KOPT-K1 (cell line): ENCODE data around the gene NCEH1.
"Not testable (repeated sequence)": the region's sequence is repeated elsewhere in the genome, so short reads cannot be mapped to it uniquely, and the experiment has no call there.

Source experiments
- H3K27ac ChIP-seq: fragments of 200-600 bp; sonication (generic); 2 replicates; pipeline ENCODE4 v1.5.1; 2016; ENCODE audit warnings: antibody characterized with exemption, mild to moderate bottlenecking, low read depth, low read length; ENCODE audit not compliant: poor library complexity, severe bottlenecking
- H3K36me3 ChIP-seq: fragments of 200-600 bp; sonication (generic); 2 replicates; pipeline ENCODE4 v1.5.1; 2017; ENCODE audit warnings: antibody characterized with exemption, mild to moderate bottlenecking, low read length, moderate library complexity; ENCODE audit not compliant: insufficient read depth
- H3K9me3 ChIP-seq: fragments of 200-600 bp; sonication (generic); 2 replicates; pipeline ENCODE4 v1.5.1; 2017; ENCODE audit warnings: antibody characterized with exemption, low read length, mild to moderate bottlenecking; ENCODE audit not compliant: insufficient read depth, poor library complexity, severe bottlenecking

Gene NCEH1

DNA sequence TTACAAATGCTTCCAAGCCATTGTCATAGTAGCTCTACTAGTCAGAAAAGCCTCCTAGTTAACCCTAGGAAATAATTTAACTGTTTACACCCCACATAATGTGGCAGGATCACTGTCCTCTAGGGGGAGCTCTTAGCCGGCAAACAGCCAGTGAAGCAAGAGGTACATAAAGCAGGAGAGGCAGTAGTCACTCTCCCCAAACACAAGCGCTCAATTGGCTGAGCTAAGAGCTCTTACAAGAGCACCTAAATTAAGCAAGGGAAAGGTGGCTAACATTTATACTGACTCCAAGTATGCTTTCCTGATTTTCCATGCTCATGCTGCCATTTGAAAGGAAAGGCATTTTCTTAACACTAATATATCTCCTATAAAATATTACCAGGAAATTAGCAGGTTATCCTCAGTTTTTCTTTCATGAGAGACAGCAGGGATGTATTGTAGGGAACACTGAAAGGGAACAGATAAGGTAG is 37.6 kb downstream of the NCEH1 start:
- Histone ChIP-seq H3K36me3 (no peaks in the 10 kb centered on the region), H3K9me3 (no peaks in the 10 kb centered on the region), H3K27ac (no peak overlapping the region)

DNA sequence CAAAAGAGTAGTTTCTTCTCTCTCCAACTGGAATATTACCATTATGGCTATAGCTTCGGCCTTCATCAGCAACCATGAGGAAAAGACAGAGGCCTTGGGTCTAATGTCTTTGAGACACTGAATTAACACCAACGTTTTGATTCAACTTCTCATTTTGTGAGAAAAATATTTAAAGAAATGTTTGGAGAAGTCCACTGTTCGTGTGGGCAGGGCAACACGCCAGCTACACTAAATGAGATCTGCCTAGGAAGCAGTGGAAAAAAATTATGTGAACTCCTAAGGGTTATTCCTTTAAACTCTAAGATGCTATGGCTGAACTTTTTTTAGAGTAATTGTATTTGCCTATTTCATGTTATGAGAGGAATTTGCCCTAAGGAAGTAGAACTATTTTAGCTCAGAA is 41.8 kb downstream of the NCEH1 start:
- H3K9me3 ChIP-seq, result peaks cover 12% of the 10 kb centered on the region
- H3K36me3 ChIP-seq, result no peaks in the 10 kb centered on the region
- H3K27ac ChIP-seq, result no peak overlapping the region

DNA sequence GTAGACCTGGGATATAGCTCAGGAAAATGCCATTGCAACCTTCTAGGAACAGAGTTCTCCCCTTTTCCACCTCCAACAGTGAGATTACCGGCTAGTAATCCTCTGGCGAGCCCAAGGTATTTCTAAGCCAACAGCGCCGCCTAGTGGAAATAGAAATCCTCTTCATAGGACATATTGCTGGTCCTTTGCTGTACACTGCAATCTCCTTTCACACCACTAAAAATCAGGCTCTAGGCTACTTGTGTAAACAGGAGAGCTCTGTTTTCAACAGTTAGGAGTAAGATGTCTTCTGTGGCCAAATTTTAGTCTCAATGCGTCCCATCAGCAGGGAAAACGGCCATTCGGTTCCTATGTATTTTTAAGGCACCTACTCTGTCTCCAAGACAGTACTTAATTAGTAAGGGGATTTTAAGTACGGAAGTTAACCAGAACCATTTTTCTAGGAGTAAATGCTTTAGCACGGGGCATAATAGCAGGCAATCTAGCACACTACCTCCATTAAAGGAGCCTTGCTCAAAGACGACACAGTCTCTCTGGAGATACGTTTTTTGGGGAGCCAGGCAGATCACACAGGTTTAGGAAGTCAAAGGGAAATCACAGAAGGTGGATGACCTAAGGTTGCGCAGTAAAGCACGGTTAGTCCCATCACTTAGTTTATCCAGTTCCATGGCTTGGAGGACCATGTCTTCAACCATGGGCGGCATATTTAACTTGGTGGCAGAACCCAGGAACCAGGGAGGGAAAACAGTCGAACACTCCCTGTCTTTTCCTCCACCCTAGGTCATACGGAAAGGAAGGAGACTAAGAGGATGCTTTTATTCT is 43.8 kb downstream of the NCEH1 start:
- peak overlapping the region; percentile 31 for H3K27ac ChIP-seq
- no peaks in the 10 kb centered on the region for H3K36me3 ChIP-seq
- peaks cover 21% of the 10 kb centered on the region for H3K9me3 ChIP-seq

DNA sequence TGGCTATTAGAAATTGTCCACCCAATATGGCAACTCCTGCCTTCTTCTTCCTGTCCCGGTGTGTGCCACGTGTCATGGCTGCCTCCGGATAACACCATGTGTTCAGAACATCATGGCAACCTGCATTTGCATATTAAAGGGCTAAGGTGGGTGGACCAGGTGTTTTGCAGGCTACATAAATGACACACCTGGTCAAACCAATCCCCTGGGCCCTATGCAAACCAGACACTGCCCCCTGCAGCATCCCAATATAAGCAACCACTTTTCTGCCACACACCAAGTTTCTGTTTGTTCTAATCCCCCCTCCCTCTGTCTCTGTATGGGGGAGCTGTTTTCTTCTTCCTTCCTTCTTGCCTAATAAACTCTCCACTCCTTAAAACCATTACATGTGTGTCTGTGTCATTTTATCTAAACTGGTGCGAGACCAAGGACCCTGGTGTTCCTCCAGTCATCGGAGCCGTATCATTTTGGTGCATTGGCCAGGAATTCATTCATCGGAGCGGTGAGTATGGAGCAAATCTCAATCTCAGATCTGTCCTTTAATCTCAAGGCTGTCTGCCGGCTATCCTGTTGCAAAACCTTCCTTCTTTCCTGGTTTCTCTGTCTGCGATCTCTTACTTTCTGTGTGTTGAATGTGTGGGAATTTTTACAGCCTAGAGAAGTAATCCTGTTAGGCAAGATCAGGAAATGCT is 44.5 kb downstream of the NCEH1 start:
- Histone ChIP-seq H3K27ac (peak overlapping the region; percentile 31), H3K36me3 (no peaks in the 10 kb centered on the region), H3K9me3 (peaks cover 22% of the 10 kb centered on the region)

DNA sequence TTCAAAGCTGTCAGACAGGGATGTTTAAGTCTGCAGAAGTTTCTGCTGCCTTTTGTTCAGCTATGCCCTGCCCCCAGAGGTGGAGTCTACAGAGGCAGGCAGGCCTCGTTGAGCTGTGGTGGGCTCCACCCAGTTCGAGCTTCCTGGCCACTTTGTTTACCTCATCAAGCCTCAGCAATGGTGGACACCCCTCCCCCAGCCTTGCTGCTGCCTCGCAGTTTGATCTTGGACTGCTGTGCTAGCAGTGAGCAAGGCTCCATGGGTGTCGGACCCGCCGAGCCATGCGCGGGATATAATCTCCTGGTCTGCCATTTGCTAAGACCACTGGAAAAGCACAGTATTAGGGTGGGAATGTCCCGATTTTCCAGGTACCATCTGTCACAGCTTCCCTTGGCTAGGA is 45.4 kb downstream of the NCEH1 start:
- H3K9me3 ChIP-seq, result peaks cover 22% of the 10 kb centered on the region
- not testable (repeated sequence) for H3K36me3 ChIP-seq
- peak overlapping the region; percentile 11 for H3K27ac ChIP-seq

DNA sequence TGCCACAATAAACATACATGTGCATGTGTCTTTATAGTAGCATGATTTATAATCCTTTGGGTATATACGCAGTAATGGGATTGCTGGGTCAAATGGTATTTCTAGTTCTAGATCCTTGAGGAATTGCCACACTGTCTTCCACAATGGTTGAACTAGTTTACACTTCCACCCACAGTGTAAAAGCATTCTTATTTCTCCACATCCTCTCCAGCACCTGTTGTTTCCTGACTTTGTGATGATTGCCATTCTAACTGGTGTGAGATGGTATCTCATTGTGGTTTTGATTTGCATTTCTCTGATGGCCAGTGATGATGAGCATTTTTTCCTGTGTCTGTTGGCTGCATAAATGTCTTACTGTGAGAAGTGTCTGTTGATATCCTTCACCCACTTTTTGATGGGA is 50.4 kb downstream of the NCEH1 start:
- H3K27ac ChIP-seq, result peak overlapping the region; percentile 66
- not testable (repeated sequence) for H3K36me3 ChIP-seq
- H3K9me3 ChIP-seq, result peaks cover 39% of the 10 kb centered on the region

DNA sequence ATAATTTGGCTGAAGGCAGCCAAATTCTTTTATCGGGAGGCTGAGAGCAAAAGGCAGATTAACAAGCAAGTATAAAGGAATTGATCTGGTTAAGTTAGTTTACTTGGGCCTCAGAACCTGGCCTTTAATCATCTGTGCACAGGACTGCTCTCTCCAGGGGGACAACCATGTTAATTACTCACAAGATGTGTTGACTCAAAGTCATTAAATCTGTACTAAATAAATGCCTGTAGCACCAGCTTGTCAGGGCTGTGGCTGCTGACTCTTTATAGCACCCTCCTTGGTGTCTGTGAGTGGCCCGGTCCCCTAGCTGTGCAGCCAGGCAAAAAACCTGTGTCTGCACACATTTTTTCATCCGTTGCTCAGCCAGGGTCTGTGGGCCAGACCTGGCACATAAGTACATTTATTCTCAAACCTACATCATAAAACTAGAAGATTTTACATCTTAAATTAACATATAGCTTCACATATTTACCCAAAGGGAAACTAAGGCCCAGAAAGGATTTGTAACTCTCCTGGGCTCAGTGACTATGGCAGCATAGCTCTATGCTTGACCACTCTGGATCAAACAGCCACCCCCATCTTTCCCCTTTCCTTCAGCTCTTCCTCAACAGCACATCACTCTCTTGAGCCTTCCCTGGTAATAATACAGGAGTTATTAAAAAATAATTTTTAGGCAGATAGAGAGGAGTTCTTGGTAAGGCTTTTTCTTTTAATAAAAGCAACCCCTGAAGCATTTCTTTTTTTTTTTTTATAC is 51.4 kb downstream of the NCEH1 start:
- H3K36me3 ChIP-seq, result no peaks in the 10 kb centered on the region
- H3K9me3 ChIP-seq, result peaks cover 34% of the 10 kb centered on the region
- peak overlapping the region; percentile 66 for H3K27ac ChIP-seq

DNA sequence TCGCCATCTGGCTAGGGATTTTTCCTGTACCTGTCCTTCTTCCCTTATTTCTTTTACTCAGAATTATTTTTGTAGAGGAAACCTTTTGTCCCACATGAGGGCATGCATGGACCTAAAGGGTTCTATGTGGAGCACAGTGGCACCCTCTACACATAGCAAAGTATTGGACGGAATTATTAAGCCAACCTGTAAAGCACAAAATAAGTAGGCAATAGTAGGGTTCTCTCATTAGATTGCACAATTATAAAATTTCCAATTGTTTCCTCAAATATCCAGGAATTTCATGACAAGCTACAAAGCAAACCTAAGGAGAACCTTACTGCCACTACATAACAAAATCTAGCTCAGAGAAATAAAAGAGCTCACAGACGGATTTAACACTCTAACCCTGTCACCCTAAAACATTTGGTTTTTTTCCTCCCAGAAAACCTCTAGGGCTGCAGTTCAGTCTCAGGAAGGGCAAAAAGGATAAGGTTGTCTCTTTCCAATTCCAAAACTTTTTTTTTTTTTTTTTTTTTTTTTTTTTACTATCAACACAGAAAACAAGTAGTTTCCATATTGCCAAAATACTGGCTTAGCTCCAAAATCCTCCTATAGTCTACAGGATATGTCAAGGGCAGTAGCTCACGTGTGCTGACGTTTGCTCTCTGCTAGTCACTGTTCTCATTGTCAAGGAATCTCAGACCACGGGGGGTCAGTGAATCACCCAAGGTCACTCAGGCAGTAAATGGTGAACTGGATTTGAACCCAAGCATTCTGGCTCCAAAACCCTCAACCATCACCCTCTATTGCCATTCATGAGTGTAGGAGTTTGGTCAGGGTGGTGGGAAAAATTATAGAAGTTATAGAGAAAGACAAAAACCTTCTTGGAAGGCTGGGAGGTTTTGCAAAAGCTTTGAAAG is 52.3 kb downstream of the NCEH1 start:
- Histone ChIP-seq H3K27ac (peak overlapping the region; percentile 66), H3K9me3 (peaks cover 26% of the 10 kb centered on the region), H3K36me3 (no peaks in the 10 kb centered on the region)

DNA sequence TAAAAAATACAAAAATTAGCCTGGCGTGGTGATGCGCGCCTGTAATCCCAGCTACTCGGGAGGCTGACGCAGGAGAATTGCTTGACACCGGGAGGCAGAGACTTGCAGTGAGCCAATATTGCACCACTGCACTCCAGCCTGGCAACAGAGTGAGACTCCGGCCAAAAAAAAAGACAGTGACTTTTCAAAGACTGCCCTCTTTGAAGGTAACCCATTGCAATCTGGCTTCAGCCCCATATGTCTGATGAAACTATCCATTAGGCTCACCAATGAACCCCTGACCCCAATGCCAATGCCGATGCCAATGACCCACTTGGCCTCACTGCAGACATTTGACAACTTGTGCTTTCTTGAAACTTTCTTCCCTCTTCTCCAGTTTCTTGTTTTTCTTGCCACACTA is 54.3 kb downstream of the NCEH1 start:
- H3K27ac ChIP-seq, result no peak overlapping the region
- no peaks in the 10 kb centered on the region for H3K36me3 ChIP-seq
- peaks cover 20% of the 10 kb centered on the region for H3K9me3 ChIP-seq

DNA sequence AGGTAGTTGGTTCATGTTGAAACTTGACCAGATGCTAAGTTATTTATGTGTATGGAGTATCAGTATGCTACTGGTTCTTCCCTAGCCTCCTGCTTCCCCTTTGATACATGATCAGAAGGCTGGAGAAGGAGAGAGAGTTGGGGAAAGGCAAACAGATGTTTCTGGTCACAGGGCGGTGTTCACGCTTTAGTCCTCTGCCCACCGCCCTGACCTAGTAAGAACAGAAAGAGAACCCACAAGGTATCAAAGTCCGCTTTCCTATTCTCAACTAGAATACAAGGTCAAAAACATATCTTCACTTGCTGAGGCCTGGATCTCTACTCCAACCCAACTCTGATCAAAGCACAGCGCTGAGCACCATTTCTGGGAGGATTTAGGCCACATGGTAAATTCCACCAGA is 55.5 kb downstream of the NCEH1 start:
- Histone ChIP-seq H3K9me3 (peaks cover 20% of the 10 kb centered on the region), H3K36me3 (no peaks in the 10 kb centered on the region), H3K27ac (no peak overlapping the region)

DNA sequence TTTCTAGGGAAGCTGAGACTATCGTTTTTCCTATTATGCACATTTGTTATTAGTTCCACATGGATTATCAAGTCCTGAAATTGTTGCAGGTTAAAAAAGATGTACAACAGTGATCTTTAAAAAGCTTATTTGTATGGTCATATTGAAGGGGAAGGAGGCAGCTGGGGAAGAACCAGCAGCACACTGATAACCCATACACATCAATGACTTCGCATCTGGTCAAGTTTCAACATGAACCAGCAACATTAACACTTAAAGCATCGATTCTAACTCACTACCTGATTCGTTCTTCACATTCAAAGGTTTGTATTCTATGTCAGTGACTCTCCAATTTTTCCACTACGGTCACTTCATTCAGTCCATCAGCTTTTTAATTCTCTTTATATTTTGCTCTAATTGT is 56.4 kb downstream of the NCEH1 start:
- Histone ChIP-seq H3K27ac (no peak overlapping the region), H3K9me3 (peaks cover 13% of the 10 kb centered on the region), H3K36me3 (no peaks in the 10 kb centered on the region)

DNA sequence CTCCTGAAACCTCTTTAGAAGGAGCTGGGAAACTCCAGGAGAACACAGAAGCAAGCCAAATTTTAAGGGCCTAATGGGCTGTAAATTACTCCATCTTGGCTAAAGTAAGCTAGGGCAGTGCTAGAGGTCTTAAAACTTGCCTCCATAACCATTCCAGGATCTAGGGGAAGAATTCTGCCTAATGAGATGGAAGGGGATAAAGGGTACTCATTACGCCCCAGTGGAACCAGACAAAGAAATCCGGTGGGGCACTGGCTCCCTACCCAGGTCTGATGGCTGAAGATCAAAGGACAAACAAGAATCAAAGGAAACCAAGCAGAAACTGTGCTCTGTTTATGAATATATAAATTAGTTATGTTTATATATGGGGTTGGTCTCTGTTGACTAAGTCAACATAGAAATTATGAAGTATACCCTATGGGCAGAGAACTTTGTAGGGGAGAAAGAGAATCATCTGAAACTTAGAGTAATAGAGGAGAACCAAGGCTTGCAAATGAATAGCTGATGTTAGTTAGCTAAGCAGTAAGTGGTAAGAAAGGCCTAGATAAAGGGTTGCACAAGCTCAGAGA is 57.8 kb downstream of the NCEH1 start:
- Histone ChIP-seq H3K27ac (no peak overlapping the region), H3K36me3 (no peaks in the 10 kb centered on the region), H3K9me3 (no peaks in the 10 kb centered on the region)

DNA sequence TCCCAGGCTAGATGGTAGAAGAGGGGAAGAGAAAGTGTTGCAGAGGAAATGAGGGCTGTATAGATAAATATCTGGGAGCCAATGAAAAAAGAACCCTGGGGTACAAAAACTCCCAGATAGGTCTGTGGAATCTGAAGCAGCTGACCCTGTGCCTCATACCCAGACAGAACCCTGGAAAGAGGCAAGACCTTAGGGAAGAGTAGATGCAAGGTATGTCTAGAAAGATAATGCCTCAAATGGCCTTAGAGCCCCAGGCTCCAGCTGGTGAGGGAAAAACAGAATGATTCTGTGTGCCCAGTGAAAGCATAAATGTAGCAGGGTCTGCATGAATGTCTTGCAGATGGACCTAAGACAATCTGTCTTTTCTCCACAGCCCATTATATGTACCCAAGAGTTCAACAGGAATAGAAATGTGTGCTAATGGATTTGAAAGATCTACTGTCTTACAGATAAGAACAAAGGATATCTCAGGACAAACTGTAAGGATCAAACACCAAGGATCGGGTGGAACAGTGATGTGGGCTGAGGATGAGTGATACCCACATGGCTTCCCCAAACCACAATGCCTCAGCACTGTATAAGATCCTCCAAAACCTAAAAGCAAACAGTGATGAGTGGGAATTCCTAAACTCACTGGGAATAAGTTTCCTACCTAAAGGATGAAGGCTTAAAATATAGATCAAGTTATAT is 58.8 kb downstream of the NCEH1 start:
- Histone ChIP-seq H3K36me3 (no peaks in the 10 kb centered on the region), H3K9me3 (no peaks in the 10 kb centered on the region), H3K27ac (no peak overlapping the region)

DNA sequence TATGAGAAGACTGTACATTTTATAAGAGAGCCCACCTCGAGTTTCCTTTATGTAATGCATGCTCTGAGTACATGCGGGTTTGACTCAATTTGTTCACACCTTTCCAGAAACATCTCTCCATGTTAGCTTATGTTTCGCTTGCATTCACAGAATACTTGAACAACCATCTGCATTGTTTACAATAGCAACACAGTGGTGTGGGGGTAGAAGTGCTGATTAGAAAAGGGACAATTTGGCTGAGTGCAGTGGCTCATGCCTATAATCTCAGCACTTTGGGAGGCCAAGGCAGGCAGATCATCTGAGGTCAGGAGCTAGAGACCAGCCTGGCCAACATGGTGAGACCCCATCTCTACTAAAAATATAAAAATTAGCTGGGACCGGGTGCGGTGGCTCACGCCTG is 60.9 kb downstream of the NCEH1 start:
- Histone ChIP-seq H3K9me3 (no peaks in the 10 kb centered on the region), H3K27ac (no peak overlapping the region), H3K36me3 (no peaks in the 10 kb centered on the region)
